Pancreas (tissue), 10 donors: ENCODE data around the gene FARS2. TPM values are rescaled to one million over a fixed set of nuclear protein-coding genes. Genes with fewer than 3 reads are reported as not detected.

Experiments
- ATAC-seq, 4 donors: fragments of 200-7000 bp; cut with Tn5 transposase; one replicate each; pipeline versions ENCODE4 v1.8.0 to v1.9.1; 2020; ENCODE audit warnings: mild to moderate bottlenecking in 4 of 4, moderate library complexity in 4 of 4
- DNase-seq, 6 donors: peaks; one replicate each; pipeline ENCODE4 v3.0.0-alpha.2; 2020
- FAIRE-seq: peaks from 2 replicates; lab custom pipeline; 2012; peaks lifted over from hg19 to GRCh38; lab: Jason Lieb, UNC
- H3K27ac ChIP-seq, 4 donors: fragments of 200-600 bp; sonication (generic); 1 replicate in 3 of 4; 2 replicates in 1 of 4; pipeline versions ENCODE4 v1.5.0 to v1.8.0; 2020
- H3K27me3 ChIP-seq, 4 donors: fragments of 200-600 bp; one replicate each; pipeline ENCODE4 v1.8.0; 2021
- H3K36me3 ChIP-seq, 3 donors: fragments of 200-600 bp; sonication (generic) in 1 of 3; one replicate each; pipeline versions ENCODE4 v1.5.0 to v1.8.0; 2020 to 2021
- H3K4me1 ChIP-seq, 3 donors: fragments of 200-600 bp; one replicate each; pipeline ENCODE4 v1.8.0; 2021
- H3K4me3 ChIP-seq, 4 donors: fragments of 200-600 bp; sonication (generic) in 2 of 4; one replicate each; pipeline versions ENCODE4 v1.5.0 to v1.8.0; 2020 to 2021
- H3K9me3 ChIP-seq, 4 donors: fragments of 200-600 bp; one replicate each; pipeline ENCODE4 v1.8.0; 2021
- CTCF ChIP-seq, 4 donors: fragments of 200-600 bp; sonication (generic) in 3 of 4; IDR thresholded peaks; one replicate each; pipeline versions ENCODE4 v1.5.0 to v1.8.0; 2021; ENCODE audit warnings: antibody characterized with exemption in 4 of 4
- WGBS, 2 donors: extraction: QIAGEN DNeasy Blood & Tissue Kit; methylation state at CpG; one replicate each; pipeline ENCODE4 v1.1.7; 2013; 5-methylcytosine and 5-hydroxymethylcytosine counted together
- intact Hi-C, 3 donors: fragments of 100-400 bp; cut with DNase I; formaldehyde crosslinking; loops; one replicate each; pipeline versions ENCODE4 v1.11.1 to v1.14.2; 2022
- polyA plus RNA-seq, 2 donors: library from polyadenylated mRNA; stranded (reverse); fragments of 200-250 nt; gene quantifications; one replicate each; pipeline ENCODE4 v1.2.3, GENCODE V29; 2013
- total RNA-seq, 6 donors: library from RNA; stranded (reverse); fragmentation: NEBNext Ultra II Directional in 4 of 6; extraction: Animal tissue kit (Norgen Biotek cat#: 25700) in 4 of 6; gene quantifications; one replicate each; pipeline versions ENCODE4 v1.2.1 to v1.2.4, GENCODE V29; 2021 to 2023
- donor health status: healthy with polysubstance abuse.
- donor health status: DM: no; HTN: no; CAD: no; lungs with moderate emphysema.
- donor health status: DM: no; HTN: no; CAD: no.
- donor health status: control.
- donor health status: control.
- donor health status: Bipolar disorder and iron deficiency.
- donor health status: DM: yes; HTN: yes; CAD: no.
- donor health status: DM: no; HTN: no; CAD: no.
- donor health status: DM: no; HTN: no; CAD: no.
- donor health status: DM: yes; HTN: yes; CAD: no.

The FARS2 gene
- total and polyA plus RNA-seq, 8 donors: 4.1 to 10.3 (median 7.5) TPM

DNA sequence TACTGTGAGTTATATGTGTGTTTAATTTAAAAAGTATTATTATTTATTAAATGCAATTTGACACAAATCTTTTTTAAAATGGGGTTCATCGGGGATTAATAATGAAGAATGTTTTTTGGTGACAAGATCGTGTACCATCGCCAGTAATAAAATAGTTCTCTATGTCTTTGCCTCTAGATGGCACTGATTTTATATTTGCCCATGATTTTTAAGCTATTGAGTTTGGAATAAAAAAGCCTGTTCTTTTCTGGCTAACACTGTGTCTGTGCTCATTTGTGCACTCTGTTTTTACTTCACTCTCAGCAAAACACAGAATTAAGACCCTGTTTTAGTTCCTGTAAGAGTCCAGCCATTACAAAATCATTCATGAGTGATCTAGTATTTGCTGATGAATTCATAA, 127.0 kb downstream of the FARS2 start:
- Histone ChIP-seq H3K27ac (no peak overlapping the region), H3K9me3 (no peaks in the 10 kb centered on the region), H3K36me3 (no peaks in the 10 kb centered on the region), H3K4me3 (no peak overlapping the region), H3K4me1 (no peaks in the 10 kb centered on the region), H3K27me3 (no peaks in the 10 kb centered on the region)
- FAIRE-seq (no peak), DNase-seq (no peak), ATAC-seq (no peak)
- intact Hi-C loops: no loop called here
- no peak for TF ChIP-seq CTCF (IDR thresholded peaks at IDR 0.05)
- WGBS, 2 donors: 91 to 96% methylated on average over 3 of the region's 3 CpGs

DNA sequence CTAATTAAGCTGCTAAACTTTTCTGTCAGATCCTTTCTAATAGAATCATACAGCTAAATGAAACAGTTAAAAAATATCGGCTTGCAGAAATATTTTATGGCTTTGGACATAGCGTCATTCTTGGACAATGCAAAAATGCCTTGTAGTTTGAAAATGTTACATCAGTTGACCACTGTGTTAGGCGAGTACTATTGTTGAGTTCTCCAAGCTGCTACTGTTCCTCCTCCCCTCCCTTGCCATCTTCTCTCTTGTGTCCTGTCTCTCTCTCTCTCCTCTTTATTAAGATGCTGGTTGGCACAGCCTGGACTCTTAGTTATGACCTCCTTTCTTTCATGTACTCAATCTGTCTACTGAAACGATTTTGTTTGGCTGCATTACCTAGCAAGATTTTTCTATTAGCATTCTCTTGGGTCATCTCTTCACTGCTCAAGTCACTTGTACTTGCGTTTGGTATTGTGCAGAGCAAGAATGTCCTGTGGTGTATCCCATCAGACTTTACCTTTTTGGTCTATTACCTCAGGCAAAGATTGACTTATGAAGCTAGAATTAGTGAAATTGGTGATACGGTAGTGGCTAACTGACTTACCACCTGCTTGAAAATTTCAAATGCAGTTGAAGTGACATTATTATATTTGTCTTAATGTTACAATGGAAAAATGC, 127.9 kb downstream of the FARS2 start:
- DNase-seq (no peak), ATAC-seq (no peak), FAIRE-seq (no peak)
- intact Hi-C loops: no loop called here
- 74 to 86% methylated on average over 6 of the region's 6 CpGs for WGBS, 2 donors
- H3K27ac ChIP-seq: no peak overlapping the region
- no peaks in the 10 kb centered on the region for H3K9me3 ChIP-seq
- no peak overlapping the region for H3K4me3 ChIP-seq
- TF ChIP-seq CTCF (IDR thresholded peaks at IDR 0.05): no peak
- no peaks in the 10 kb centered on the region for H3K4me1 ChIP-seq
- H3K27me3 ChIP-seq: no peaks in the 10 kb centered on the region
- H3K36me3 ChIP-seq: no peaks in the 10 kb centered on the region

DNA sequence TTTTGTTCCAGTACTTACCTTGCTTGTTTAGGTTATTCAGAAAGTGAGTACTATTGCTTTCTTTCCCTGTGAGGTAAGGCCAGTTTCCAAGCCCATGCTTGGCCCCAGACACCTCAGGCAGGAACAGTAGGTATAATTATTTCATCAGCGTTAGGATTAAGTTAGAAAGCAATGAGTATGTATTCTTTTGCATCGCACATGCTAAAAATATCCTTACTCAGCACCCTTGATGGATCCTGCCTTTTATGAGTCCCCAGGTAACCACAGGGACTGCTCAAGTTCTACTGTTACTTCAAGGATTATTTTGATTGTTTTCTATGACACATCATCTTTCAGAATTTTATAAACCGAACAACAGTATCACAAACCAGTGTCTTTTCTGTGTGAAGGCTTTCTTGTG, 128.9 kb downstream of the FARS2 start:
- no peaks in the 10 kb centered on the region for H3K27me3 ChIP-seq
- TF ChIP-seq CTCF (IDR thresholded peaks at IDR 0.05): no peak
- DNase-seq (no peak), ATAC-seq (no peak), FAIRE-seq (no peak)
- intact Hi-C loops: loop anchor here in 1 of 3 donors (10.0 kb wide), 1 partner anchor 245 kb away; no protein-coding TSS in a partner anchor
- H3K36me3 ChIP-seq: no peaks in the 10 kb centered on the region
- H3K9me3 ChIP-seq: no peaks in the 10 kb centered on the region
- H3K4me1 ChIP-seq: no peaks in the 10 kb centered on the region
- no peak overlapping the region for H3K27ac ChIP-seq
- 89 to 92% methylated on average over 3 of the region's 3 CpGs for WGBS, 2 donors
- H3K4me3 ChIP-seq: no peak overlapping the region

GRCh38 chr6:5394280-5394679, 133.0 kb downstream of the FARS2 start:
- Histone ChIP-seq H3K27ac (no peak overlapping the region), H3K4me3 (no peak overlapping the region), H3K9me3 (no peaks in the 10 kb centered on the region), H3K4me1 (no peaks in the 10 kb centered on the region), H3K27me3 (no peaks in the 10 kb centered on the region), H3K36me3 (no peaks in the 10 kb centered on the region)
- no peak for TF ChIP-seq CTCF (IDR thresholded peaks at IDR 0.05)
- ATAC-seq (no peak), FAIRE-seq (no peak), DNase-seq (no peak)
- intact Hi-C loops: loop anchor here in 1 of 3 donors (10.0 kb wide), 1 partner anchor 249 kb away; no protein-coding TSS in a partner anchor
- WGBS, 2 donors: 93 to 97% methylated on average over 4 of the region's 4 CpGs

- no peak for TF ChIP-seq CTCF (IDR thresholded peaks at IDR 0.05)
- no peak overlapping the region for H3K4me3 ChIP-seq
- intact Hi-C loops: loop anchor here in 1 of 3 donors (10.0 kb wide), 1 partner anchor 251 kb away; no protein-coding TSS in a partner anchor
- no peaks in the 10 kb centered on the region for H3K27me3 ChIP-seq
- H3K9me3 ChIP-seq: no peaks in the 10 kb centered on the region
- ATAC-seq (no peak), DNase-seq (no peak), FAIRE-seq (no peak)
- H3K4me1 ChIP-seq: no peaks in the 10 kb centered on the region
- no peak overlapping the region for H3K27ac ChIP-seq
- no peaks in the 10 kb centered on the region for H3K36me3 ChIP-seq
Observed at GRCh38 chr6:5395719-5396118, 134.4 kb downstream of the FARS2 start.
